HEK293 (cell line): ENCODE data around the gene ICAM3.
A peak's percentile ranks its signal among the peaks of the same experiment; 100 is the strongest.

ENCODE experiments used
- ATF2 ChIP-seq: fragments of 450-650 bp; formaldehyde crosslinking; IDR thresholded peaks from 2 replicates; pipeline ENCODE4 v1.5.1; 2016; ENCODE audit warnings: missing biosample characterization, missing genetic modification characterization, low read depth
- FEZF1 ChIP-seq: fragments of 450-650 bp; formaldehyde crosslinking; IDR thresholded peaks from 2 replicates; pipeline ENCODE4 v1.5.1; 2016; ENCODE audit warnings: missing biosample characterization, missing genetic modification characterization
- GLIS2 ChIP-seq: fragments of 450-650 bp; formaldehyde crosslinking; IDR thresholded peaks from 2 replicates; pipeline ENCODE4 v1.5.1; 2016; ENCODE audit warnings: missing biosample characterization, missing genetic modification characterization
- IKZF3 ChIP-seq: fragments of 450-650 bp; IDR thresholded peaks from 2 replicates; pipeline ENCODE4 v1.5.0; 2018; ENCODE audit warnings: missing biosample characterization, mild to moderate bottlenecking, missing genetic modification characterization, moderate library complexity
- KLF7 ChIP-seq: fragments of 450-650 bp; formaldehyde crosslinking; IDR thresholded peaks from 2 replicates; pipeline ENCODE4 v1.5.1; 2016; ENCODE audit warnings: missing biosample characterization, missing genetic modification characterization, borderline replicate concordance
- MEIS1 ChIP-seq: sonication (generic); formaldehyde crosslinking; IDR thresholded peaks from 2 replicates; pipeline ENCODE4 v1.8.1; 2022; ENCODE audit warnings: missing genetic modification reagents, mild to moderate bottlenecking, borderline replicate concordance
- PRDM6 ChIP-seq: fragments of 450-650 bp; formaldehyde crosslinking; IDR thresholded peaks from 2 replicates; pipeline ENCODE4 v1.5.1; 2017; ENCODE audit warnings: missing biosample characterization, missing genetic modification characterization
- RBAK ChIP-seq: fragments of 450-650 bp; formaldehyde crosslinking; IDR thresholded peaks from 2 replicates; pipeline ENCODE4 v1.5.1; 2016; ENCODE audit warnings: missing biosample characterization, missing genetic modification characterization
- SP7 ChIP-seq: fragments of 450-650 bp; formaldehyde crosslinking; IDR thresholded peaks from 2 replicates; pipeline ENCODE4 v1.5.1; 2016; ENCODE audit warnings: missing biosample characterization, missing genetic modification characterization
- ZBTB11 ChIP-seq: fragments of 450-650 bp; formaldehyde crosslinking; conservative IDR thresholded peaks from 2 replicates; pipeline ENCODE4 v1.5.1; 2016; ENCODE audit warnings: low read depth, missing biosample characterization, missing genetic modification characterization
- ZBTB7A ChIP-seq: fragments of 450-650 bp; formaldehyde crosslinking; IDR thresholded peaks from 2 replicates; pipeline ENCODE4 v1.5.1; 2016; ENCODE audit warnings: low read depth, missing biosample characterization, missing genetic modification characterization
- ZFHX2 ChIP-seq: fragments of 450-650 bp; formaldehyde crosslinking; conservative IDR thresholded peaks from 2 replicates; pipeline ENCODE4 v1.5.1; 2016; ENCODE audit warnings: missing biosample characterization, missing genetic modification characterization
- ZNF157 ChIP-seq: fragments of 450-650 bp; formaldehyde crosslinking; IDR thresholded peaks from 2 replicates; pipeline ENCODE4 v1.5.1; 2016; ENCODE audit warnings: missing biosample characterization, missing genetic modification characterization
- ZNF26 ChIP-seq: fragments of 450-650 bp; formaldehyde crosslinking; IDR thresholded peaks from 2 replicates; pipeline ENCODE4 v1.5.1; 2016; ENCODE audit warnings: missing biosample characterization, missing genetic modification characterization
- ZNF354C ChIP-seq: fragments of 450-650 bp; formaldehyde crosslinking; IDR thresholded peaks from 2 replicates; pipeline ENCODE4 v1.5.1; 2016; ENCODE audit warnings: missing biosample characterization, missing genetic modification characterization, low read depth, borderline replicate concordance
- ZNF473 ChIP-seq: fragments of 450-650 bp; formaldehyde crosslinking; IDR thresholded peaks from 2 replicates; pipeline ENCODE4 v1.5.1; 2017; ENCODE audit warnings: missing biosample characterization, missing genetic modification characterization
- ZNF501 ChIP-seq: fragments of 450-650 bp; formaldehyde crosslinking; IDR thresholded peaks from 2 replicates; pipeline ENCODE4 v1.5.1; 2016; ENCODE audit warnings: missing biosample characterization, missing genetic modification characterization
- ZNF521 ChIP-seq: fragments of 450-650 bp; formaldehyde crosslinking; IDR thresholded peaks from 2 replicates; pipeline ENCODE4 v1.5.1; 2017; ENCODE audit warnings: missing biosample characterization, mild to moderate bottlenecking, missing genetic modification characterization
- ZNF549 ChIP-seq: fragments of 450-650 bp; IDR thresholded peaks from 2 replicates; pipeline ENCODE4 v1.5.1; 2018; ENCODE audit warnings: missing biosample characterization, missing genetic modification characterization, mild to moderate bottlenecking, inconsistent platforms, moderate library complexity
- ZNF560 ChIP-seq: fragments of 450-650 bp; formaldehyde crosslinking; IDR thresholded peaks from 2 replicates; pipeline ENCODE4 v1.5.1; 2017; ENCODE audit warnings: missing biosample characterization, missing genetic modification characterization, borderline replicate concordance
- ZNF639 ChIP-seq: fragments of 450-650 bp; formaldehyde crosslinking; IDR thresholded peaks from 2 replicates; pipeline ENCODE4 v1.5.1; 2016; ENCODE audit warnings: missing biosample characterization, missing genetic modification characterization
- ZNF658 ChIP-seq: fragments of 450-650 bp; formaldehyde crosslinking; IDR thresholded peaks from 2 replicates; pipeline ENCODE4; 2016; ENCODE audit warnings: missing biosample characterization, missing genetic modification characterization
- ZNF777 ChIP-seq: fragments of 450-650 bp; formaldehyde crosslinking; IDR thresholded peaks from 2 replicates; pipeline ENCODE4 v1.5.1; 2017; ENCODE audit warnings: missing biosample characterization, missing genetic modification characterization, borderline replicate concordance
- ZNF791 ChIP-seq: fragments of 450-650 bp; formaldehyde crosslinking; IDR thresholded peaks from 2 replicates; pipeline ENCODE4 v1.5.1; 2016; ENCODE audit warnings: missing biosample characterization, missing genetic modification characterization
- ZNF792 ChIP-seq: fragments of 450-650 bp; formaldehyde crosslinking; IDR thresholded peaks from 2 replicates; pipeline ENCODE4 v1.5.1; 2016; ENCODE audit warnings: missing biosample characterization, missing genetic modification characterization
- ZNF830 ChIP-seq: fragments of 450-650 bp; IDR thresholded peaks from 2 replicates; pipeline ENCODE4 v1.5.0; 2018; ENCODE audit warnings: missing biosample characterization, missing genetic modification characterization, low read depth, mild to moderate bottlenecking, moderate library complexity
- ZSCAN16 ChIP-seq: fragments of 450-650 bp; formaldehyde crosslinking; IDR thresholded peaks from 2 replicates; pipeline ENCODE4 v1.5.1; 2016; ENCODE audit warnings: missing biosample characterization, missing genetic modification characterization
- TF ChIP-seq, protein P1 (sequence below): fragments of 450-650 bp; formaldehyde crosslinking; optimal IDR thresholded peaks from 2 replicates; pipeline ENCODE3; 2016; ENCODE audit warnings: missing biosample characterization, mild to moderate bottlenecking, missing genetic modification characterization

The ICAM3 gene

DNA sequence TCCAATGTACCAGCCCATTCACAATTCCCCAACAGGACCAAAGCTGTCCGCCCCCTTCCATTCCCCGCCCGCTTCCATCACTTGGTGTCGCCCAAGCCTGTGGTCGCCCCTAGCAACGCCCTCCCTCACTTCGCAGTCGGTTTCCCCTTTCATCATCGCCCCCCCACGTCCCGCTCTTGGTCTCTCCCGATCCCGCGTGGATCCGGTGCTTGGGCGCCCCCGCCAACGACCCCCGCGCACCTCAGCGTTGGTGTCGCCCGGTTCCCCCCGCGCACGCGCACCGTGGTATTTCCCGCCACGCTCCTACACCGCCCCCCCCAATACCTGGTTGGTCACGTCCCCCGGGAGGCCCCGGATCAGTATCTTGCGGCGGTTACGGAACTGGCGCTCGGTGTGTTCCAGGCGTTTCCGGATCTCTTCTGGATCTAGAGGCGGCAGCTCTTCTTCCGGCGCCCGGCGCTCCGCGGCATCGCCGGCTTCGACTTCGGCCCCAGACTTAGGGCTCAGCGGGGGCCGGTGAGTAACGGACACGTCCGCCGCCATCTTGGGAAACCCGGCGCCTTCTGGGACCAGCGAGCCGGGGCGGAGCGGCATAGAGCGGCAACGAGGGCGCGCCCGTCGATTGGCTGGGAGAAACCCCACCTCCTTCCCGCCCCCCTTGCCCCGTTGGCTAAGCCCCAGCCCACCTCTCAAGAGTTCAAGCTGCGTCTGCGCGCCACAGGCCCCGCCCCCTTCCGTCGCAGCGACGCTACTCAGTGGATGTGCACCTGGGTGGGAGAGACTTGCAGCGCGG is 6.3 kb downstream of the ICAM3 start, which contains the start of gene RAVER1 (continued):
- peak; percentile 97 for TF ChIP-seq ZFHX2 (tag by site-specific recombination)
- no peak for TF ChIP-seq IKZF3 (tag by site-specific recombination)
- TF ChIP-seq, protein P1, sequence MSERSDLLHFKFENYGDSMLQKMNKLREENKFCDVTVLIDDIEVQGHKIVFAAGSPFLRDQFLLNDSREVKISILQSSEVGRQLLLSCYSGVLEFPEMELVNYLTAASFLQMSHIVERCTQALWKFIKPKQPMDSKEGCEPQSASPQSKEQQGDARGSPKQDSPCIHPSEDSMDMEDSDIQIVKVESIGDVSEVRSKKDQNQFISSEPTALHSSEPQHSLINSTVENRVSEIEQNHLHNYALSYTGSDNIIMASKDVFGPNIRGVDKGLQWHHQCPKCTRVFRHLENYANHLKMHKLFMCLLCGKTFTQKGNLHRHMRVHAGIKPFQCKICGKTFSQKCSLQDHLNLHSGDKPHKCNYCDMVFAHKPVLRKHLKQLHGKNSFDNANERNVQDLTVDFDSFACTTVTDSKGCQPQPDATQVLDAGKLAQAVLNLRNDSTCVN (tag by site-specific recombination), result peak; percentile 95
- TF ChIP-seq MEIS1 (CRISPR knock-in tag), result no peak
- peak; percentile 95 for TF ChIP-seq ZNF639
- peak; percentile 40 for TF ChIP-seq ATF2 (tag by site-specific recombination)
- no peak for TF ChIP-seq PRDM6 (tag by site-specific recombination)
- peak; percentile 91 for TF ChIP-seq ZNF501 (tag by site-specific recombination)
- TF ChIP-seq FEZF1 (tag by site-specific recombination), result peak; percentile 83
- no peak for TF ChIP-seq ZNF560 (tag by site-specific recombination)
- TF ChIP-seq ZBTB11 (tag by site-specific recombination), result peak; percentile 77
- TF ChIP-seq RBAK (tag by site-specific recombination), result peak; percentile 44; the same call in 1 of the 2 replicates
- peak; percentile 90 for TF ChIP-seq SP7 (tag by site-specific recombination)
- no peak for TF ChIP-seq ZNF549 (tag by site-specific recombination)
- TF ChIP-seq ZNF473 (tag by site-specific recombination), result no peak
- TF ChIP-seq ZNF777 (tag by site-specific recombination), result 0 out of 2 replicates have a peak, but pooled peaks have one; percentile 12
- TF ChIP-seq ZNF354C, result no peak
- no peak for TF ChIP-seq ZNF521 (tag by site-specific recombination)
- no peak for TF ChIP-seq ZNF157 (tag by site-specific recombination)
- TF ChIP-seq GLIS2 (tag by site-specific recombination), result peak; percentile 96
- no peak for TF ChIP-seq ZNF26 (tag by site-specific recombination)
- TF ChIP-seq ZNF792 (tag by site-specific recombination), result peak; percentile 25; the same call in 1 of the 2 replicates
- TF ChIP-seq ZBTB7A (tag by site-specific recombination), result peak; percentile 90; the same call in 1 of the 2 replicates
- no peak for TF ChIP-seq ZNF658
- TF ChIP-seq ZNF791 (tag by site-specific recombination), result no peak
- TF ChIP-seq ZNF830 (tag by site-specific recombination), result no peak
- peak; percentile 86 for TF ChIP-seq KLF7 (tag by site-specific recombination)
- peak; percentile 62; the same call in 1 of the 2 replicates for TF ChIP-seq ZSCAN16 (tag by site-specific recombination)
